ENCODE data around the gene NTM.

- TF ChIP-seq CTCF (IDR thresholded peaks at IDR 0.05 in 8 of 11, conservative IDR thresholded peaks at IDR 0.05 in 3 of 11) (no peak), POLR2AphosphoS5 (IDR thresholded peaks at IDR 0.05) (no peak)
Observed at GRCh38 chr11:131924001-131924400, 553.6 kb downstream of the NTM start.

Measured in spleen (tissue), 7 donors.